GM19324 (cell line): ENCODE results near the gene SPG11.
"Not testable (repeated sequence)": the region's sequence is repeated elsewhere in the genome, so short reads cannot be mapped to it uniquely, and the experiment has no call there.

Experiments
- ATAC-seq: cut with Tn5 transposase; IDR thresholded peaks from one replicate; pipeline ENCODE4 v1.9.1; 2021; ENCODE audit warnings: mild to moderate bottlenecking, moderate library complexity; ENCODE audit not compliant: unreplicated experiment, low FRiP score

The SPG11 gene

GRCh38 chr15:44565387-44566154 is 97.9 kb downstream of the SPG11 start:
- ATAC-seq: no peak

DNA sequence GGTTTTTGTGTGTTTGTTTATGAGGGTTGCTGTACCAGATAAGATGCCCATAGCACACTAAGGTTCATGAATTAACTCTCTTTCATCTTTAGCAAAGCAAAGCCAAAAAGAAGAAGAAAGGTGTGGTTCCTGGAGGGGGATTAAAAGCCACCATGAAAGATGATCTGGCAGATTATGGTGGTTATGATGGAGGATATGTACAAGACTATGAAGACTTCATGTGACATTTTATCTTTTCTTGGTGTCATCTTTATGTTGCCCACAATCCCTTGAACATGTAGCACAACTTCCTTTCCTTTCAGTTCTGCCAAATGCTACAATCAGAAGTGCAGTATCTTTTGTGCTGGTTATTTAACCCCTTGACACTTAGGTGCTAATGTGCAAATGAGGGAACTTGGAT is 102.5 kb downstream of the SPG11 start:
- ATAC-seq: not testable (repeated sequence)

DNA sequence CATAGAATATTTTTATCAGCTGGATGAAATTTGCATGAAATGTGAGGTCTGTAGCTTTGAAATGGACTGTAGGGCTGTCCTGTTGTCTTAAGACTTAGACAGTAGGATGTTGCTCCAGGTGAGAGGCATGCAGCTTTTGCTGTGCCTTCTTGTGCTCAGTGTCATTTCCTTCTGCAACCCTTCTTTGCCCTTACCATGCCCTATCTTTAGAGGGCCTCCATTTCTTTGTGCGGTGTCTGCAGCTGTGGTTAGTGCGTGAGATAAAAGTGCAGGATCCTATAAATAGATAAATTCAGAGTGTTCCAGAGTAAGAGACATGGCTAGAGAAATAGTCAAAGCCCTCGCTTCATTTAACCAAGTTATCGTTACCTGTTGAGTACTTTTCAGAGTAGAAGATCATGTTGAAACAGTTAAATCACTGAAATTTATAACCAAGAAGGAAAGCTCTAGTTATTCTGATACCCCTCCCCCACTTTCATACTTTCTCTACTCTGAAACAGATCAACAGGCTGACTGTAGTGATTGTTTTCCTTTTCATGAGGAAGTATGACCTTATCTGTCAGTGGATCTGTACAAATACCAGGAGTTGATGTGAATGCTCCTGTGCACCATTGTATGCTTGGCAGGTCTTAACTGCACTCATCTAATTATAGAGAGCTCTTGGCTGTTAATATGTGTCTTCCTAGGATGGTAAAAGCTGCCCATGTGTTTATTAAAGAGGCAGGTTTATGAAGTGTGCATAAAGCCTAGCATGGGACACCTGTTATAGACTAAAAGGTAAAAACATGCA is 108.3 kb downstream of the SPG11 start:
- no peak for ATAC-seq

DNA sequence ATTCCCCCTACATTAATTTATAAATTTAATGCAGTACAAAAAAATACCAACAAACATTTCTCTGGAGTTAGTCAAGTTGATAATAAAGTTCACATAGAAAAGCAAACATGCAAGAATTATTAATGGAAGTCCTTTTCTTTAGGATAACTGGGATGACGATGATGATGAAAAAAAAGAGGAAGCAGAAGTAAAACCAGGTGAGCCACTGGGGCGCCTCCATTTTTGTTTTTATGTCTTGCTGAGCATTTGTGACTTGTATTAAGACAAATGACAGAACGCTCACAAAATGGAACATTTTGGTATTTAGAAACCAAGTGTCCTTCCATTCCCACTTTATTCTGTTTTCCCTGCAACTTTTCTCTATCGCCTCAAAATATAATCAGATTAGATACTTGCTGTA is 112.7 kb downstream of the SPG11 start:
- no peak for ATAC-seq

DNA sequence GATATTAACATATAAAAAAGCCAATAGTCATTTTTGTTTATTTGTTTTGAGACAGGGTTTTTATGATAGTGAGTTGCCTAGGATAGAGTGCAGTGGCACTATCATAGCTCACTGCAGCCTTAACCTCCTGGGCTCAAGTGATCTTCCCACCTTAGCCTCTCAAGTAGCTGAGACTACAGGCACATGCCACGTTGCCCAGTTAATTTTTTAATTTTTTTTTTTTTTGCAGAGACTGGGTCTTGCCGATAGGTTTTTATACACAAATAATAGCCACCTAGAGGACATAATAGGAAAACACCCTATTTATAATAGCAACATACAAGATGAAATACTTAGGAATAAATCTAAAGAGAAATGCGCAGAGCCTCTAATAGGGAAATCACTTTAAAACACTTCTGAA is 113.2 kb downstream of the SPG11 start:
- ATAC-seq: no peak

- ATAC-seq: not testable (repeated sequence)
Observed at GRCh38 chr15:44549152-44549551, 114.3 kb downstream of the SPG11 start.

DNA sequence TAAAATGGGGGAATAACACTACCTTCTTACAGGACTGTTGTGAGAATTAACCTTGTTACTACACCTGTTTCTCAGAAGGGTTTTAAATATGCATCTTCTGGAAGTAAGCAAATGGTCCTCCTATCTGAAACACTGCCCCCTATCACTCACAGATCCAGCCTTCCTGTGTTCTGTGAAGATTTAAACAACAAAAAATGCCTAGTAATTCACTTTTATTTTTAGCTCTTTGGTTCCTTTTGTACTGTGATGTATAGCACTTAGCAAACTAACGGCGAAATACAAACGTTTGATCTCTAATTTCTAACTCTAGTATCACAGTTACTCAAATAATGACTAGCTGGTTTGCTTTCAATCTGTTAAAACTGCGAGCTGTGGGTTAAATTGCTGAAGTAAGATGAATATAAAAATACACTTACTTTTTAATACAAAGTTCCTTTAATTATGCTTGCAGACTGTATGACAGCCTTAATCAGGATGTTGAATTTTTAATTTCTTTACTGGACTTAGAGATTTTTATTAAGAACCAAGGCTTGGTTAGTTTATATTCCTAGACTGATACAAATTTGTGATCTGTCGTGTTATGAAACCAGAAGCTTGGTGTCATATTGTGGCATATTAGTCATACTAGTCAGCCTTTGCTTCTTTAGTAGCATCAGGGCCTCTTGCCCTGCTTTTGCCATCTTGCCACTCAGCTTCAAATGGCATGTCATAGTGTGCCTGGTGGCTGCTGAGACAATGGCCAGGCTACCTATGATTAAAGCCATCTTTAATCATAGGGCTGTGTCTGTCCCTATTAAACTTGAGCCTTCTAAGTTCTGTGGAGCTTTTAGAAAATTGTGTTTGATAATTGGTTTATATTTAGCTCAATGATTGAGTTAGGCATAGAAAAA is 117.3 kb downstream of the SPG11 start:
- ATAC-seq: no peak

DNA sequence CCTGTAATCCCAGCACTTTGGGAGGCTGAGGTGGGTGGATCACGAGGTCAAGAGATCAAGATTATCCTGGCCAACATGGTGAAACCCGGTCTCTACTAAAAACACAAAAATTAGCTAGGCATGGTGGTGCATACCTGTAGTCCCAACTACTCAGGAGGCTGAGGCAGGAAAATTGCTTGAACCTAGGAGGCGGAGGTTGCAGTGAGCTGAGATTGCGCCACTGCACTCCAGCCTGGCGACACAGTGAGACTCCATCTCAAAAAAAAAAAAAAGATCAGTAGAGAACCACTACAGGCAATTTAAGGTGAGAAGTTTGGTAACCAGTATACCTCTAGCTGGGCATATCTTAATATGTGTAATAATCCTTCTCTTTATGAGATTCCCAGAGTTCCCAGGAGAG is 118.7 kb downstream of the SPG11 start:
- ATAC-seq: not testable (repeated sequence)

GRCh38 chr15:44542596-44542995 is 120.9 kb downstream of the SPG11 start:
- ATAC-seq: no peak

GRCh38 chr15:44541282-44541958 is 122.0 kb downstream of the SPG11 start:
- no peak for ATAC-seq

DNA sequence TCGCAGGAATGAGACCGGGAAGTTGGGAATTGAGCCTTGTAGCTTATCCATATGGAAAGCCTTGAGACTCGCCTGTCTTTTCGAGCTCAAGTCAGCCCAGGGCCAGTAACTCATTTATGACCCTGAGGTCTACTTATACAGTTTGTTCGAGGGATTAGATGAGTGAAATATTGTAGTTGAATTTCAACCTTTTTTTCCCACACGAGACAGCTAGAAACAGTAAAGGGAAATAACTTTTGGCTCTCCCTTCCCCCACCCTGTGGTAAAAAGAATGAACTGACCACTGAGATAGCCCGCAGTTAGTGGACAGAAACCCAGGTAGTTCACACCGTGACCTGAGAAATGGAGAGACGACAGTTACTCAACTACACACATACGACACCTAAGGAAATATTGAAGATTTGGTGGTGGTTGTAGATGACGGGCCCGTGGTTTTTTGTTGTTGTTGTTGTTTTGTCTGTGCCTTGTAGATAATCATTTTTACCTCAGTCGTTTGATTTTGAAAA is 125.7 kb downstream of the SPG11 start:
- no peak for ATAC-seq

DNA sequence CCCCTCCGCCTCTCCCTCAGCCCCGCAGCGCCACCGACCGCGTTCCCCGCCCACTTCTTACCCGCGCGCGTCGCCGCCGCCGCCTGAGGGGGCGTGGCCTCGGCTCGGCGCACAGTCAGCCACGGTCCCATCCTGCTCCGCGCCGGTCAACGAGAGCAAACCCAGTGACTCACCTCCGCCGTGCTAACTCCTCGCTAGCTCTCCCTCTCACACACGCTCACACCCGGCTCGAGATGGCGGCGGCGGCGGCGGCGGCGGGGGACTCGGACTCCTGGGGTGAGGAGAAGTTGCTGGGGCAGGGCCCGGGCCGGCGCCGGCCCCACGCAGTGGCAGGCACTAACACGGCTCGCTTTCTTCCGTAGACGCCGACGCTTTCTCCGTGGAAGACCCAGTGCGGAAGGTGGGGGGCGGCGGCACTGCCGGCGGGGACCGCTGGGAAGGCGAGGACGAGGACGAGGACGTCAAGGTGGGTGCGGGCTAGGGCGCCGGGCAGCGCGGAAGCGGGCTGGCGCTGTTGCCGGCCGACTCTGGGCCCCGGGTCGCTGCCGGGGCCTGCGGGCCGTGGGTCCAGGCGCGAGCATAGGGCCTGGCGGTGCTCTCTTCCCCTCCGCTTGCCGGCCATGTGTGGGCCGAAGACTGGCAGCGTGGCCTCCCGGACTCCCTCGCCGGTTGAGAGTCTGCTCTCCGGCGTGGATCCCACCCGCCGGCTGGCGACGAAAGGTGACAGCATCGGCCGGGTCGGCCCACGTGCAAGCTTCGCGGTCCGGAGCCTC is 126.3 kb downstream of the SPG11 start, which contains the start of gene EIF3J:
TSS of gene EIF3J (plus strand) at position 186 of the 773 bp plus-strand sequence. CDS start at position 234, 48 bp downstream.
- peak; percentile 86 for ATAC-seq

DNA sequence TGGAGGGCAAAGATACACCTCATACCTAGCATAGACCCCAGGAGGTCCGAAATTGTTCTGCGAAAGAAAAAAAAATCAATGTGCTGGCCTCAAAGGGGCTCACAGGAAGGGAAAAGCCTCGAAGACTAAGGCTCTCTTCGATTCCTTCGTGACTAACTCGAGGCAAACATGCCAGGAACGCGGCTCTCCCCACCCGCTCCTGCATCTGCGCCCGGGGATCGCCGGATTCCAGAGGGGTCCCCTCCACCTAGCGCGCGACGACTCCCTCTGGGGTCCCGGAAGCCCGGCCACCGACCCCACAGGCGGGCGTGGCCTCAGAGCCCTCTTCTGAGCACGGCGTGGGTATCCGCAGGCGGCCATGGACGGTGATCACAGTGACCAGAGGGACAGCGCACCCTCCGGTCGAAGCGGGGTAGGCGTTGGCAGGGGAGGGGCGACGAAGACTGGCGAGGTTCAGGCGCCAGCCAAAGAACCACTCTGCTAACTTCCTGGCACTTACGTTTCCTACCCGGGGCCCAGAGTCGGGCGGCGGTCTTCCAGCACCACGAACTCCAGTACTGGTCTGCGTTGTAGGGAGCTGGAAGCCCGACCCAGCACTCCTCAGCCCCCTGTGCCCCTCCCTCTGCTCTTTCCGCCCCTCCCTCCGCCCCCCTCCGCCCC is 127.0 kb downstream of the SPG11 start:
- ATAC-seq: peak; percentile 69

DNA sequence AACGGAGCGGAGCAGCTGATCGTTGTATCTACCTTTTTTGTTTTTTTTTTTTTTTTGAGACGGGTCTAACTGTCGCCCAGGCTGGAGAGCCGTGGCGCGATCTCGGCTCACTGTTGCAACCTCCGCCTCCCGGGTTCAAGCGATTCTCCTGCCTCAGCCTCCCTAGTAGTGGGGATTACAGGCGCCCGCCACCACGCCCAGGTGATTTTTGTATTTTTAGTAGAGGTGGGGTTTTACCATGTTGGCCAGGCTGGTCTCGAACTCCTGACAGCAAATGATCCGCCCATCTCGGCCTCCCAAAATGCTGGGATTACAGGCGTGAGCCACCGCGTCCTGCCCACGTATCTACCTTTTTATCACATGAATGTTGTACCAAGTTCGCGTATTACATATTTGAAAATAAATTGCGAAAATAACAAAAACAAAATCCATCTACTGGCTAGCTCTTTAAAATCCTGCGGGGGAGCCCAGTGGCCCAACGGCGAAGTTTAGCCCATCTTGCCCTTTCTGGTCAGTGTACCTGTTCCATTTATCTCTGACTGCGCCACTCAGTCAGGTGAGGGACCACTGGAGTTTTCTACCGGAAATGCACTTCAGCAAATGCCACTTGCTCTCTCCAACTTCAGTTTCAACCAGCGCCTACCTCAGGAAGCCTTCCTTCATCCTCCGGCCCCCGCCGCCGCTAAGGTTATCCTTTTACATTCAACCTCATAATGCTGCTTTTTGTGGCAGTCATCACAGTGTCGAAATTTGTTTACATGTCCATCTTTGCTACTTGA is 127.8 kb downstream of the SPG11 start:
- ATAC-seq: peak; percentile 4

DNA sequence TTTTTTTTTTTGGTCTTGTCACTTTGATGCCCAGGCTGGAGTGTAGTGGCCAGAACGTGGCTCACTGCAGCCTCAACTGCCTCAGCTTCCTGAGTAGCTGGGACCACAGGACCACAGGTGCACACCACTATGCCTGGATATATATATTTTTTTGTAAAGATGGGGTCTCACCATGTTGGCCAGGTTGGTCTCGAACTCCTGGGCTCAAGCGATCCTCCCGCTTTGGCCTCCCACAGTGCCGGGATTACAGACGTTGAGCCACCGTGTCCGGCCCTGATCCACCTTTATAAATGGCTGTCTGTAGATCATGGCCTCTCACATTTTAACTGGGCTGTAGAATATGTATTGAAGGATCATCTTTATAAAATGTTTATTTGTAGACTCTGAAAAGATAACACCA is 128.4 kb downstream of the SPG11 start:
- no peak for ATAC-seq

DNA sequence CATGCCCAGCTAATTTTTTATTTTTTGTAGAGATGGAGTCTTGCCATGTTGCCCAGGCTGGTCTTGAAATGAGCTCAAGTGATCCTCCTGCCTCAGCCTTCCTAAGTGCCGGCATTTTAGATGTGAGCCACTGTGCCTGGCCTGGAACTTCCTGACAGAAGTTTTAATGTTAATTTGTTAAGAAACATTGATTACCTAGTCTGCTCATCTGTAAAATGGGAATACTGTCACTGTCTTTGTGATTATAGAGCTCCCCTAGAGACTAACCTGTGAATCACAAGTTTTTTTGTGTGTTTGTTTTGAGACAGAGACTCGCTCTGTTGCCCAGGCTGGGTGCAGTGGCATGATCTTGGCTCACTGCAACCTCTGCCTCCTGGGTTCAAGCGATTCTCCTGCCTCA is 130.8 kb downstream of the SPG11 start:
- ATAC-seq: no peak

DNA sequence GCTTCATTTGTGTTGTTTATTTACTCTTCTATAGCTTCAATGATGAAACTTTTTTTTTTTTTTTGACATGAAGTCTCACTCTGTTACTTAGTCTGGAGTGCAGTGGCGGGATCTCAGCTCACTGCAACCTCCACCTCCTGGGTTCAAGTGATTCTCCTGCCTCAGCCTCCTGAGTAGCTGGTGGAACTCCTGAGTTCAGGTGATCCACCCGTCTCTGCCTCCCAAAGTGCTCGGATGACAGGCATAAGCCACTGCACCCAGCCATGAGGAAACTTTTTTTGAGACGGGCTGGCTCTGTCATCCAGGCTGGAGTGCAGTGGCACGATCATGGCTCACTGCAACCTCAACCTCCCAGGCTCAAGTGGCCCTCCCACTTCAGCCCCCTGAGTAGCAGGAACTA is 131.2 kb downstream of the SPG11 start:
- ATAC-seq: not testable (repeated sequence)

DNA sequence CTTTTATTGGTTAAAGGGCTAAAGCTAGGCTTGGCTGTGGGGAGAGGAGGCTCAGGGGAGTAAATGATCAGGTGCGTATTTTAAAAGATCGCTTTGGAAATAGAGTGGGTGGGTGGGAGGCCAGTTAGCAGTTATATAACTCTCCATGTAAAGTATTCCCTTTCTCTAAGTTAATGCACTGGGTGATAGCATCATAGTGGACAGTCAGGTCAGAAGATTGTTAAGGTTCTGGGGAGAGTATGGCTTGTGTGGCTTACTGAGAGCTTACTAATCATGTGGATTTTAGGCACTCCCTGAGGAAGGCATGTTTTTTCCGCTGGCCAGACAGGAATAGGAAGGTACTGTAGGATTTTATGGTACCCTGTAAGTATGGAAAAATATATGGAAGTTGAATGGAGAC is 132.8 kb downstream of the SPG11 start:
- no peak for ATAC-seq
